Astrocyte of the spinal cord (primary cell): ENCODE data around the gene CLDN10.

Experiments used
- DNase-seq: peaks from one replicate; pipeline ENCODE4 v3.0.0; 2011; ENCODE audit warnings: low read depth, low spot score
- H3K4me3 ChIP-seq: 2 replicates; pipeline ENCODE4 v1.5.1; 2011; ENCODE audit warnings: low read depth, mild to moderate bottlenecking, low read length, moderate library complexity
- in situ Hi-C: cut with HindIII; loops from 2 replicates; pipeline ENCODE4 v1.10.0; 2017; ENCODE audit warnings: low sequenced_read_pairs
- TF ChIP-seq, protein P1 (sequence below): IDR thresholded peaks from 2 replicates; pipeline ENCODE4 v1.5.1; 2012; ENCODE audit warnings: low read depth, mild to moderate bottlenecking, low read length, inconsistent platforms

CLDN10 gene

GRCh38 chr13:95601906-95602305, 49.4 kb downstream of the CLDN10 start:
- TF ChIP-seq, protein P1, sequence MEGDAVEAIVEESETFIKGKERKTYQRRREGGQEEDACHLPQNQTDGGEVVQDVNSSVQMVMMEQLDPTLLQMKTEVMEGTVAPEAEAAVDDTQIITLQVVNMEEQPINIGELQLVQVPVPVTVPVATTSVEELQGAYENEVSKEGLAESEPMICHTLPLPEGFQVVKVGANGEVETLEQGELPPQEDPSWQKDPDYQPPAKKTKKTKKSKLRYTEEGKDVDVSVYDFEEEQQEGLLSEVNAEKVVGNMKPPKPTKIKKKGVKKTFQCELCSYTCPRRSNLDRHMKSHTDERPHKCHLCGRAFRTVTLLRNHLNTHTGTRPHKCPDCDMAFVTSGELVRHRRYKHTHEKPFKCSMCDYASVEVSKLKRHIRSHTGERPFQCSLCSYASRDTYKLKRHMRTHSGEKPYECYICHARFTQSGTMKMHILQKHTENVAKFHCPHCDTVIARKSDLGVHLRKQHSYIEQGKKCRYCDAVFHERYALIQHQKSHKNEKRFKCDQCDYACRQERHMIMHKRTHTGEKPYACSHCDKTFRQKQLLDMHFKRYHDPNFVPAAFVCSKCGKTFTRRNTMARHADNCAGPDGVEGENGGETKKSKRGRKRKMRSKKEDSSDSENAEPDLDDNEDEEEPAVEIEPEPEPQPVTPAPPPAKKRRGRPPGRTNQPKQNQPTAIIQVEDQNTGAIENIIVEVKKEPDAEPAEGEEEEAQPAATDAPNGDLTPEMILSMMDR: no peak
- DNase-seq: no peak
- in situ Hi-C loops: no loop called here
- no peak overlapping the region for H3K4me3 ChIP-seq

- in situ Hi-C loops: no loop called here
- peak; percentile 80 for DNase-seq
- H3K4me3 ChIP-seq: no peak overlapping the region
- TF ChIP-seq, protein P1: no peak
Measured at GRCh38 chr13:95603887-95604555, 51.5 kb downstream of the CLDN10 start.

- H3K4me3 ChIP-seq: no peak overlapping the region
- DNase-seq: no peak
- TF ChIP-seq, protein P1: no peak
- in situ Hi-C loops: no loop called here
Measured at GRCh38 chr13:95604556-95604915, 52.0 kb downstream of the CLDN10 start.

GRCh38 chr13:95605448-95606125, 53.1 kb downstream of the CLDN10 start:
- no peak overlapping the region for H3K4me3 ChIP-seq
- TF ChIP-seq, protein P1: no peak
- DNase-seq: no peak
- in situ Hi-C loops: no loop called here

GRCh38 chr13:95607366-95607765, 54.8 kb downstream of the CLDN10 start:
- H3K4me3 ChIP-seq: no peak overlapping the region
- TF ChIP-seq, protein P1: no peak
- peak; percentile 68 for DNase-seq
- in situ Hi-C loops: no loop called here

- TF ChIP-seq, protein P1: no peak
- no peak overlapping the region for H3K4me3 ChIP-seq
- DNase-seq: no peak
- in situ Hi-C loops: no loop called here
Measured at GRCh38 chr13:95608640-95609323, 56.3 kb downstream of the CLDN10 start.
